Embryonic facial prominence (tissue), 1 donor: ENCODE results near the gene HYAL3.
A peak's percentile ranks its signal among the peaks of the same experiment; 100 is the strongest.
"Not testable (repeated sequence)": the region's sequence is repeated elsewhere in the genome, so short reads cannot be mapped to it uniquely, and the experiment has no call there.

Source experiments
- DNase-seq: peaks from one replicate; pipeline ENCODE4 v3.0.0-alpha.2; 2016; ENCODE audit errors: extremely low spot score

Gene HYAL3

DNA sequence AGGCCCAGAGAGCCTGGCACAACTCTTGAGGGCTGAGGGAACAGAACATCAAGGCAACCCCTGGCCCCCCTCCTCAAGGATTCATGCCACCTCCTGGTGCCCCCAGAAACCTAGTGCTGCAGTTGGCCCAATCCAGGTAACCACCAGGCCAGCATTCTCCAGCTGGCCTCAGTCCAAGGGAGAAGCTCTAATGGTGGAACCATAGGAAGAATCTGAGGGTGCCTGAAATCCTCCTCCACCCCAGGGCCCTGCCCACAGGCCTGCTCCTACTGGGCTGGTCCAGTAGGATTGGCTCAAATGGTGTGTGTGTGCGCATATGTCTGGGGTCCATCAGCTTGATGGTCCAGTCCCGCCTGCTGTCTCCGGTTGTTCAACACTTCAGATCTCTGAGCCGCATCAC, 15.6 kb upstream of the HYAL3 start:
- no peak for DNase-seq

DNA sequence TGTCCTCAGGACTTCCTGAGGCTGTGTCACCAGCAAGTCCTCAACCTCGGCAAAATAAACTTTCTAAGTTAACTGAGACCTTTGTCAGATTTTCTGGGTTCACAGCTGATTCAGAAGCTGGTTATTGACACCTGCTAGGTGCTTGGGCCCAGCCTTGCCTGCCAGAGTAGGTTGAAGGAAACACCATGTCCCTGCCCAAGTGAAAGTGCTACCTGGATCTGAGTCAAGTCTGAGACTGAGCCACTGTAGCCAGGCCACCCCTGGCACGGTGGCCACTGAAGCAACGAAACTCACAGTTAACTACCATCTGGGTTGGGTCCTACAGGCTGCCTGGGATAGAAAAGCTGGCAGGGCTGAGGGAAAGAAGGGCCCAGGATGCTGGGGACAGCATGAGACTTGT, 15.1 kb upstream of the HYAL3 start:
- no peak for DNase-seq

DNA sequence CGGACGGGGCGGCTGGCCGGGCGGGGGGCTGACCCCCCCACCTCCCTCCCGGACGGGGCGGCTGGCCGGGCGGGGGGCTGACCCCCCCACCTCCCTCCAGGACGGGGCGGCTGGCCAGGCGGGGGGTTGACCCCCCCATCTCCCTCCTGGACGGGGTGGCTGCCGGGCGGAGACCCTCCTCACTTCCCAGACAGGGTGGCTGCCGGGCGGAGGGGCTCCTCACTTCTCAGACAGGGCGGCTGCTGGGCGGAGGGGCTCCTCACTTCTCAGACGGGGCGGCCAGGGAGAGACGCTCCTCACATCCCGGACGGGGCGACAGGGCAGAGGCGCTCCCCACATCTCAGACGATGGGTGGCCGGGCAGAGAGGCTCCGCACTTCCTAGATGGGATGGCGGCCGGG, 12.8 kb upstream of the HYAL3 start:
- DNase-seq = not testable (repeated sequence)

GRCh38 chr3:50304601-50305000, 5.4 kb upstream of the HYAL3 start:
- no peak for DNase-seq

- DNase-seq = no peak
Measured at GRCh38 chr3:50303013-50303815, 4.0 kb upstream of the HYAL3 start, which contains the start of gene HYAL1. Gene HYAL1 (minus strand): TSS chr3:50303574. CDS start chr3:50302956, 618 bp downstream.

DNA sequence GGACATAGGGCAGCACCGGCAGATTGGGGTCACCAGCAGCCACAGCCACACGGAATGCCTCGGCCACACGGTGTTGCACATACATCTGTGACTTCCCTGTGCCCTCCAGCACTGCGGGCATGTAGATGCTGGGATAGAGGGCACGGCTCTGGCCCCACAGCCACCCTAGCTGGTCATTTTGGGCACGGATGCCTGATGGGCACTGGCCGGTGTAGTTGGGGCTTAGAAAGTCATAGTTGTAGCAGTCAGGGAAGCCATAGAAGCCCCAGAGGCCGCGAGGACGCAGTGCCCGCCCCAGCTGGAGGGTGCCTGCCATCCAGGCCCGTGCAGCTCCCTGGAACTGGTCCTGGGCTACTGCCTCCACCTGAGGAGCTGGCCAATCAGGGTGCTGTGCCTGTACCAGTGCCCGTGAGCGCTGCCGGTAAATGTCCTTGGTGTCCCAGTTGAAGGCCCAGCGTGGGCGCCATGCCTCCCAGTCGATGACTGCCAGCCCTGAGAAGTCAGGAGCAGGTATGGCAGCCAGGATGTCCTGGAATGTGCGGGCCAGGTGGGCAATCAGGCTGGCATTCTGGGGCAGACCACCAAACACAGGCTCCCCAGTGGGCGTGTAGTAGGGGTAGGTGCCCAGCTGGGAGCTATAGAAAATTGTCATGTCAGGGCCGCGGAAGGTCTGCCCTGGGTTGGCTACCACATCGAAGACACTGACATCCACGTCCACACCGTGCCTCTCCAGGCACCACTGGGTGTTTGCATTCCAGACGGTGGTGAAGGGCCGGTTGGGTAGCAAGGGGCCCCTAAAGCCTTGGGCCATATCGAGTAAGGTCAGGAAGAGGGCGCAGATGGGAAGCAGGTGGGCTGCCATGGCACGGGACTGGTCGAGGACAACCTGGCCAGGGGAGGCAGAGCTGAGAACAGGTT, 3.1 kb upstream of the HYAL3 start:
- no peak for DNase-seq

DNA sequence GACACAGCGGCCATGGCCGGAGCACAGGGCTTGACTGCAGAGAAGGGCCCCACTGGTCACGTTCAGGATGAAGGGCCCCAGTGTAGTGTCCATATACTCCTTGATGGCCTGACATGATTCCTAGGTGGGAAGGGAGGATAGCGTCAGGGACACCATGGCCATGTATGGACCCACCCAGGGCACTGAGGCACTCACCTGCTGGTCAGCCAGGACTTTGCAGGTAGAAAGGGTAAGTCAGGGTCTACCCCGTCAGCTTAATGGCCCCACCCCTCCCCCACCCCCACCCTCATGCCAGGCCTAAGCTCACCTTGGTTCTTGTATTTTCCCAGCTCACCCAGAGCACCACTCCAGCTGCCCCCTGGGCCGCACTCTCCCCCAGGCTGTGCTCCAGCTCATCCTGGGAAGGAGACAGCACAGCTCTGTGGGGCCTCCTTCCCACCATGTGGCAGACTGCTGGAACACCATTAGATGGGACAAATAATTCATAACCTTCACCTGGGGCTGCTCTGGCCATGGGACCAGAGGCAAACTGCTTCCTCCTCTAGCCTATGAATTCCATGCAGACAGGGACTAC, 1.6 kb upstream of the HYAL3 start:
- DNase-seq = no peak

- peak; percentile 6 for DNase-seq
Measured at GRCh38 chr3:50299929-50300680, 900 bp upstream of the HYAL3 start.

- DNase-seq = no peak
Measured at GRCh38 chr3:50299638-50299928, 378 bp upstream of the HYAL3 start.

DNA sequence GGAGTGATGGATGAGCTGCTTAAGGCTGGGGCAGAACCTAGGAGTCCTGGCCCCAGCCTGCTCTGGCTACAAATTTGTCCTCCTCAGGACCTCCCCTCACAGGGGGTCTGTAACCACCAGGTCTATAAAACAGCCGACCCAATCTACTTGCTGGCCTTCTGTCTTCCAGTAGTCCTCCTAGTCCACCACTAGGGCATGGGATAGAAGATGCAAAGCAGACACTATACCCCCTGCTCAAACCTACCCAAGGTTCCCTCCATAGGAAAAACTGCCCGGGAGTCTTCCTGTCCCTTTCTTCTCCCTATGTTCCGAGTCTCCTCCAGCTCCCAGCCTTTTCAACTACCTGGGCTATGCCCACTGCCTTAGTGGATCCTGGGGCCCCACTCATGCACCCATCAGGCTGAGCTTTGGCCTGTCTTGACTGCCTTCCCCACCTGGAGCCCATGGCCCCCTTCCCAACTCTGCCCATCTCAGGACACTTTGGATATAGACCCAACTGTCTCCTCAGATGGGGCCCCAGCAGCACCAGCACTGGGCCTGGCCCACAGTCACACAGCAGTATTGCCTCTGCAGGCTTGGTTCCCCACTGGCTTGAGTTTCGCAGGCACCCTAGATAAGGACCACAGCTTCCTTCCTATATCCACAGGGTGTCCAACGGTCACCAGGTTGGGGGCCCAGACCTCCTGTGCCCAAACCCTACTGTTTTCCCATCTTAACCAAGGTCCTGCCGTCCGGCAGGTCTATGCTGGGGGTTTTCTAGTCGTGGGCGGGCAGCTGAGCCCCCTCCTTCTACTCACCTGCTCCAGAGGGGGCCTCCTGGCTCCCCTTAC, 1.1 kb downstream of the HYAL3 start:
- peak; percentile 5 for DNase-seq

DNA sequence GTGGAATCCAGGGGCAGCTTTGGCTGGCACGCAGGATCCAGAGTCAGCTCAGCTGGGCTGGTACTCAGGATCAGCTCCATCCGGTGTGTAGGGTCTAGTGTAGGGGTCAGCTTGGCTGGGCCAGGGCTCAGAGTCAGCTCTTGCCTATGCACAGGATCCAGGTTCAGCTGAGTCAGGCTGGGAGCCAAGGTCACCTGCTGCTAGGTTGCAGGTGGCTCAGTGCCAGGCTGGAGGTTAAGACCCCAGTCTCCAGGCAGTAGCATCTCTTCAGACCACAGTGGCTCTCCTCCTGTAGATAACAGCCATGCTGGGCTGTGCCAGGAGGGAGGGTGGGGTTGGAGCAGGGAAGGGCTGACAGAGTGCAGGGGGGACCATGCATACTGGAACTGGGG, 1.8 kb downstream of the HYAL3 start:
- DNase-seq = peak; percentile 4

DNA sequence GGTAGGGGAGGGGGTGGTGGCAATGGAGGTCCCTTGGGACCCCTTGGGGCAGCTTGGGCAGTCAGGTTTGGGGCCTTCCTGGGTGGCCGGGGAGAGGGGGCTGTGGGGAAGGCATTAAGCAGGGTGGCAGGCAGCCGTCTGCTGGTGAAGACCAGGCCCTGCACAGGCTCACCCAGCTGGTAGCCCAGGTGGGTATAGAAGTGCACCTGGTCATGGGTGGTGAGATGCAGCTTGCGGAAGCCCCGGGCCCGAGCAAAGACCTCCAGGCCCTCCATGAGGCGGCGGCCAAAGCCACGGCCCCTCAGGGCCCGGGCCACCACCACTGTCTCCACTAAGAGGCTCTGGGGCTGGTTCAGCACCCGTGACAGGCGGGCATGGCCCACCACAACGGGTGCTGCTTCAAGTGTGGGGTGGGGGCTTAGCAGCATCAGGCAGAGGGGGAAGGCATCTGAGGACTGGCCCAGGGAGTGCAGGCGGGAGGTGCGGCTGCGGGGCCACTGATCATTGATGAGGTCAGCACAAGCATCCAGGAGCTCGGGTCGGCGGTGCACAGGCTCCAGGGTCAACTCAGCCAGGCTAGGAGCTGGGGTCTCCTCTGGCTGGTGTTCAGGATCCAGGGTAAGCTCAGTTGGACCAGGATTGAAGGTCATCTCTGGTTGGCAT, 2.4 kb downstream of the HYAL3 start:
- DNase-seq = peak; percentile 1

DNA sequence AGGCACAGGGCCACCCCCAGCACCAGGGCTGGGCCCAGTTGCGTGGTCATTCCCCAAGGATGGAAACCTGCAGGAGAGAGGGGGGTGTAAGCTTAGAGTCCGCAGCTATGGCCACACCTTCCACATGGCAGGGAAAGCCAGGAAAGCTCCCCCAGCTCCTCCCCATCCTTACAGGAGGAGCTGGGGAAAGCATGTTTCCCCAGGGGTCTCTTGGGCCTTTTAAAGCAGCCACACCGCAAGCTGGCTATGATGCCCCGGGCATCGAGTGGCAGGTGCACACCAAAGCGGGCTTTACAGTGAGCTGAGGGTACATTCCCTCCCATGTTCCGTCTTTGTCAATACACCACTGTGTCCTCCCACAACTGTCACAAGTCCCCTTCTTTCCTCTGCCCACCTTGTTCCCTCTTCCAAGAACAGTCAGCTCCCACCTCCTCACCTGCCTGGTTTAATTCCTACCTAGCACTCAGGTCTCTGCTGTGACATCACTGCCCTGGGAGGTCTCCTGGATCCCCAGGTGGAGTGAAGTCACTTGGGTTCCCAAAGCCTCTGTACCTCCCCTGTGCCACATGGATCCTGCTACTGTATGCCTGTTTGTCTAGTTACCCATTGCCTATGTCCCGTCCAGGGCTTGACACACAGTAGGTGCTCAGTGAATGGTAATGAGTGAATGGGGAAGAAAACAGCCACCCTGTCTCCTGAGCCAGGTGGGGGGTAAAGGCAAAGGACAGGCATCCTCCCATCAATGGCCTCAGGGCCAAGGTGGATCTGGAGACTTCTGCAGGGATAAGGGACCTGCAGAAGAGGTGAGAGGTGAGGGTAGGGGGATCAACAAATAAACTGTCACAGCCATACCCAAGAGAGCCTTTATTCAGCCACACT, 3.4 kb downstream of the HYAL3 start:
- no peak for DNase-seq

DNA sequence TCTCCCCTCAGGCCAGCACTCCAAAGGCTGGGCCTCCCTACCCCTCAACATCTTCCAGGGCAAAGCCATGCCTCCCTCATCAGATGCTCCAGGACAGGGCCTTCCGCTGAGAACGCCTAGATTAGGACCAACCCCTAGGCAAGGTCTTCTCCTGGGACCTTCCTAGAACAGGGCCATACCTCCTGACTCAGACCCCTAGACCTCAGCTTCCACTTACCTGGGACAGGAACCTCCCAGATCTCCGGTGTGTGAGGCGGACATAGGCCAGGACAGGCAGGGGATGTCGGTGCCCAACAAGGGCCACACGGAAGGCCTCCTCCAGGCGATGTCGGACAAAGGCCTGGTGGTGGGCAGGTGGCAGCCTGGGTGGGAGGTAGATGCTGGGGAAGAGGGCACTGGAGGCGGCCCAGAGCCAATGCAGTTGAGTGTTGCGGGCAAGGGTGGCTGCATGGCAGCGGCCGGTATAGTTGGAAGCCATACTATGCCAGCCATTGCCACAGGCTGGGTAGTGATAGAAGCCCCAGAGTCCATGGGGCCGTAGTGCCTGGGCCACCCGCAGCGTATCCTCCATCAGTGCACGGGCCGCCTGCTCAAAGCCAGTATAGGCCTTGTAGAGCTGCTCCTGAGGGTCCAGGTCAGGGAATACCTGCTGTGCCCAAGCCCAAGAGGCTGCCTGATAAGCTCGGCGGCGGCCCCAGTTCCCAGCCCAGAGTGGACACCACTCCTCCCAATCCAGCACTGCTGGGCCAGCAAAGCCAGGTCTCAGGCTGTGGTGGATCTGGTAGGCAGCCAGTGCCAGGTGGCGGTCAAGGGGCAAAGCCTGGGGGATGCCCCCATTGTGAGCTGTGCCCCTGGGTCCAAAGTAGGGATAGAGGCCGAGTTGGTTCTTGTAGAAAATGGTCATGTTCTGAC, 4.5 kb downstream of the HYAL3 start:
- no peak for DNase-seq

- no peak for DNase-seq
Measured at GRCh38 chr3:50294089-50294488, 5.1 kb downstream of the HYAL3 start.

GRCh38 chr3:50293079-50293801, 6.0 kb downstream of the HYAL3 start:
- DNase-seq = no peak

DNA sequence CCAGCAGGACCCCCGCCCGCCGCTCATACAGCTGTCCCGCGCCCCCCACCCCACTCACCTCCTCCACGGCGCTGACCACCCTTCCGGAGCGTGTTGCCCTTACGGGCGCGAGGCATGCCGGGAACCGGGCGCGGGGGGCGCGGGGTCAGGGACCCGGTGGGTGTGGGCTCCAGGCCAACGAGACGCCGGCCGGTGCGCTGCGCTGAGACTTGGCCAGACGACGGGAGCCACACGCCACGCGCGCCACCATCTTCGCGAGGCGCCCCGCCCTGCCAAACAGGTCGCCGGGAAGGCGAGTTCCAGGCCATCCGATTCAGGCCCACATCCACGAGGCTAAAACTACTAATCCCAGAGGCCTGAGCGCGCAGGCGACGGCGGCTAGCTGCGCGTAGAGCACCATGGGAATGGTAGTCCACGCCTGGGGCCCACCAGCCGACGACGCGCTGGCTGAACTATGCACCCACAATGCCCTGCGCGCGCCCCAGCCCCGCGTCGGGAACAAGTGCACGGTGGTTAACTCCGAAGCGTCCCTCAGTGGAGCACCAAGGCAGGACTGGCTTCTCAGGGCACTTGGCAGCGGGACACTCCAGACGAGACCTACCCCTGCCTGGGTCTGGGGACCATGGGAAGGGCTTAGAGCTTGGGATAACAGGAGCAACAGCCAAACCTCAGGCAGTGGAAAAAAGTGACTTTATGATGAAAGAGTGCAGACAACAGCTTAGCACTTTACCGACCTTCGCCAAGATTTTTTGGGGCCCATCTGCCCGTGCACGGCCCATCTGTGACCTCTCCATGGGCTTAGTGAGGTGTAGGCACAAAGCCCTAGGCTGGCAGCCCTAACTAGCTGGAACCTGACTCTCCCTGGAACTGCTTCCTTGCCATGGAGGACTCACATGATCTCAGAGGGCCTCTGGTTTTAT, 6.8 kb downstream of the HYAL3 start, which contains the start of gene IFRD2:
Gene IFRD2 (minus strand): TSS at position 271 of the 920 bp plus-strand sequence. CDS start 155 bp downstream, at position 116.
- DNase-seq = peak; percentile 96
